SK-N-SH (cell line): Measurements from ENCODE around the gene CAMKMT. TPM values are rescaled to one million over a fixed set of nuclear protein-coding genes. Genes with fewer than 3 reads are reported as not detected.

Source experiments
- CTCF ChIA-PET: fragments of 300-600, 350-600 bp; formaldehyde crosslinking; extraction: SDS; loops from one replicate; lab custom pipeline; 2021; lab: Yijun Ruan, JAX
- POLR2A ChIA-PET: fragments of 350-600 bp; sonication (Branson Sonifier 250); formaldehyde crosslinking; extraction: SDS; loops from one replicate; lab custom pipeline; 2020; ENCODE audit warnings: antibody characterized with exemption, inconsistent platforms; lab: Yijun Ruan, JAX
- DNase-seq: peaks from one replicate; pipeline ENCODE4 v3.0.0; 2012
- H2AFZ ChIP-seq: fragments of 200-600 bp; sonication (generic); 2 replicates; pipeline ENCODE4 v1.8.1; 2016; ENCODE audit warnings: antibody characterized with exemption, mild to moderate bottlenecking, low read depth
- H3F3A ChIP-seq: fragments of 200-600 bp; sonication (generic); replicated peaks from 2 replicates; pipeline ENCODE3; 2016; ENCODE audit warnings: antibody characterized with exemption, mild to moderate bottlenecking; ENCODE audit not compliant: insufficient read depth
- H3K27ac ChIP-seq, 2 experiments: fragments of 200-500 bp in 1 of 2; fragments of 200-600 bp in 1 of 2; sonication (Bioruptor generic) in 1 of 2; sonication (generic), shearing (Covaris generic) in 1 of 2; 2 replicates each; pipeline versions ENCODE4 v1.5.1 to v1.6.1; 2014 to 2016; ENCODE audit warnings: low read depth in 2 of 2, inconsistent platforms in 1 of 2, low read length in 1 of 2, mild to moderate bottlenecking in 1 of 2, mixed read lengths in 1 of 2
- H3K27me3 ChIP-seq: fragments of 200-600 bp; sonication (generic), shearing (Covaris generic); 2 replicates; pipeline ENCODE4 v1.6.1; 2016; ENCODE audit warnings: mixed run types; ENCODE audit not compliant: insufficient read depth
- H3K36me3 ChIP-seq, 2 experiments: fragments of 200-500 bp in 1 of 2; fragments of 200-600 bp in 1 of 2; sonication (Bioruptor generic) in 1 of 2; sonication (generic) in 1 of 2; replicated peaks in 1 of 2; 2 replicates each; pipeline versions ENCODE3 to v1.5.1; 2014 to 2016; ENCODE audit warnings: low read length in 1 of 2, mild to moderate bottlenecking in 1 of 2; ENCODE audit not compliant: insufficient read depth in 2 of 2, control insufficient read depth in 1 of 2
- H3K4me1 ChIP-seq, 2 experiments: fragments of 200-500 bp in 1 of 2; fragments of 200-600 bp in 1 of 2; sonication (Bioruptor generic) in 1 of 2; sonication (generic), shearing (Covaris generic) in 1 of 2; 2 replicates each; pipeline versions ENCODE4 v1.5.1 to v1.6.1; 2014 to 2016; ENCODE audit warnings: low read depth in 1 of 2, low read length in 1 of 2, mixed run types in 1 of 2; ENCODE audit not compliant: insufficient read depth in 2 of 2, control insufficient read depth in 1 of 2
- H3K4me2 ChIP-seq: fragments of 200-600 bp; sonication (generic), shearing (Covaris generic); 2 replicates; pipeline ENCODE4 v1.6.1; 2017; ENCODE audit warnings: mixed run types
- H3K4me3 ChIP-seq, 2 experiments: fragments of 200-500 bp in 1 of 2; fragments of 200-600 bp in 1 of 2; sonication (Bioruptor generic) in 1 of 2; sonication (generic), shearing (Covaris generic) in 1 of 2; 2 replicates each; pipeline versions ENCODE4 v1.5.1 to v1.8.1; 2014 to 2016; ENCODE audit warnings: low read depth in 2 of 2, inconsistent platforms in 1 of 2, low read length in 1 of 2, mild to moderate bottlenecking in 1 of 2, mixed read lengths in 1 of 2, moderate library complexity in 1 of 2
- H3K79me2 ChIP-seq: fragments of 200-600 bp; sonication (generic); 2 replicates; pipeline ENCODE4 v1.8.1; 2017; ENCODE audit warnings: mild to moderate bottlenecking; ENCODE audit not compliant: insufficient read depth
- H3K9ac ChIP-seq: fragments of 200-600 bp; sonication (generic); 2 replicates; pipeline ENCODE4 v1.6.1; 2017; ENCODE audit warnings: mixed run types
- H3K9me2 ChIP-seq: fragments of 200-600 bp; sonication (generic); 2 replicates; pipeline ENCODE4 v1.6.1; 2017; ENCODE audit warnings: mixed run types
- H3K9me3 ChIP-seq: fragments of 200-600 bp; sonication (generic); 2 replicates; pipeline ENCODE4 v1.6.1; 2017; ENCODE audit warnings: mixed run types, mild to moderate bottlenecking, moderate library complexity
- H4K20me1 ChIP-seq: fragments of 200-600 bp; sonication (generic); 2 replicates; pipeline ENCODE4 v1.6.1; 2017; ENCODE audit warnings: mild to moderate bottlenecking, mixed run types; ENCODE audit not compliant: insufficient read depth
- CHD2 ChIP-seq: fragments of 150-350 bp; IDR thresholded peaks from 2 replicates; pipeline ENCODE4 v1.6.1; 2018; ENCODE audit warnings: low read length; ENCODE audit not compliant: partially characterized antibody
- CTCF ChIP-seq: fragments of 200-600 bp; sonication (generic); IDR thresholded peaks from 2 replicates; pipeline ENCODE4 v1.6.1; 2017; ENCODE audit warnings: antibody characterized with exemption, mild to moderate bottlenecking, moderate library complexity
- ELF1 ChIP-seq: IDR thresholded peaks from 2 replicates; pipeline ENCODE4 v1.4.0; 2012
- EZH2phosphoT487 ChIP-seq: fragments of 200-600 bp; sonication (generic); IDR thresholded peaks from 2 replicates; pipeline ENCODE4 v1.6.1; 2017; ENCODE audit warnings: low read depth, mixed run types, mild to moderate bottlenecking, antibody characterized with exemption, moderate library complexity, borderline replicate concordance
- FOSL2 ChIP-seq: IDR thresholded peaks from 2 replicates; pipeline ENCODE4 v1.4.0; 2012; ENCODE audit warnings: low read depth, mild to moderate bottlenecking, moderate library complexity, borderline replicate concordance
- FOXM1 ChIP-seq: IDR thresholded peaks from 2 replicates; pipeline ENCODE4 v1.4.0; 2012; ENCODE audit warnings: low read depth, mild to moderate bottlenecking
- GATA2 ChIP-seq: sonication (generic); formaldehyde crosslinking; IDR thresholded peaks from 2 replicates; pipeline ENCODE4 v1.5.0; 2020; ENCODE audit warnings: mild to moderate bottlenecking, missing genetic modification reagents
- IRF3 ChIP-seq: fragments of 150-350 bp; IDR thresholded peaks from 2 replicates; pipeline ENCODE4 v1.6.1; 2016; ENCODE audit warnings: mild to moderate bottlenecking, low read depth, low read length
- JUND ChIP-seq: IDR thresholded peaks from 2 replicates; pipeline ENCODE4 v1.4.0; 2012
- MAX ChIP-seq: IDR thresholded peaks from 2 replicates; pipeline ENCODE4 v1.4.0; 2012; ENCODE audit warnings: low read depth
- MEF2A ChIP-seq: IDR thresholded peaks from 2 replicates; pipeline ENCODE4 v1.4.0; 2012; ENCODE audit warnings: low read depth, borderline replicate concordance
- NFIC ChIP-seq: IDR thresholded peaks from 2 replicates; pipeline ENCODE4 v1.4.0; 2012; ENCODE audit warnings: borderline replicate concordance
- NRF1 ChIP-seq: IDR thresholded peaks from 2 replicates; pipeline ENCODE4 v1.6.1; 2012; ENCODE audit warnings: low read depth, mild to moderate bottlenecking, low read length
- PBX3 ChIP-seq: IDR thresholded peaks from 2 replicates; pipeline ENCODE4; 2012
- POLR2AphosphoS5 ChIP-seq: IDR thresholded peaks from 2 replicates; pipeline ENCODE4 v1.6.1; 2012; ENCODE audit warnings: low read depth, low read length
- RAD21 ChIP-seq: IDR thresholded peaks from 2 replicates; pipeline ENCODE4 v1.6.1; 2012; ENCODE audit warnings: mild to moderate bottlenecking, low read length
- RCOR1 ChIP-seq: fragments of 150-350 bp; IDR thresholded peaks from 2 replicates; pipeline ENCODE4 v1.6.1; 2017; ENCODE audit warnings: antibody characterized with exemption, low read length
- RFX5 ChIP-seq: IDR thresholded peaks from 2 replicates; pipeline ENCODE4 v1.6.1; 2012; ENCODE audit warnings: mild to moderate bottlenecking, improper control_type of control experiment, low read length
- RXRA ChIP-seq: IDR thresholded peaks from 2 replicates; pipeline ENCODE4 v1.4.0; 2012; ENCODE audit warnings: low read depth, mild to moderate bottlenecking, borderline replicate concordance
- SIN3A ChIP-seq: IDR thresholded peaks from 2 replicates; pipeline ENCODE4 v1.6.1; 2012; ENCODE audit warnings: low read depth, mild to moderate bottlenecking, low read length, moderate library complexity, borderline replicate concordance
- SMC3 ChIP-seq: IDR thresholded peaks from 2 replicates; pipeline ENCODE4 v1.6.1; 2012; ENCODE audit warnings: low read depth, low read length, improper control_type of control experiment
- TAF1 ChIP-seq: IDR thresholded peaks from 2 replicates; pipeline ENCODE4 v1.6.1; 2012; ENCODE audit warnings: low read depth, mild to moderate bottlenecking, low read length, moderate library complexity, borderline replicate concordance
- TEAD4 ChIP-seq: IDR thresholded peaks from 2 replicates; pipeline ENCODE4 v1.4.0; 2012; ENCODE audit warnings: mild to moderate bottlenecking, borderline replicate concordance; ENCODE audit not compliant: insufficient read depth
- USF1 ChIP-seq: IDR thresholded peaks from 2 replicates; pipeline ENCODE4 v1.4.0; 2012; ENCODE audit warnings: low read depth, borderline replicate concordance
- USF2 ChIP-seq: fragments of 150-350 bp; IDR thresholded peaks from 2 replicates; pipeline ENCODE4 v1.6.1; 2017; ENCODE audit warnings: antibody characterized with exemption, low read length, low read depth, borderline replicate concordance
- YY1 ChIP-seq: IDR thresholded peaks from 2 replicates; pipeline ENCODE4 v1.4.0; 2012; ENCODE audit warnings: low read depth, mild to moderate bottlenecking
- ZBTB33 ChIP-seq: IDR thresholded peaks from 2 replicates; pipeline ENCODE4 v1.4.0; 2012; ENCODE audit warnings: low read depth, borderline replicate concordance
- WGBS: methylation state at CpG from one replicate; pipeline ENCODE4 v1.1.6; 2017; ENCODE audit warnings: low lambda C conversion rate; 5-methylcytosine and 5-hydroxymethylcytosine counted together
- polyA plus RNA-seq, 3 experiments: library from polyadenylated mRNA; depleted of rRNA; stranded (reverse); fragments of >200 nt; gene quantifications; 2 replicates each; pipeline ENCODE4 v1.2.3, GENCODE V29; 2012

CAMKMT gene
- polyA plus RNA-seq, 1 of the 3 experiments (the other 2 are of a cell fraction), result 5.9 TPM

GRCh38 chr2:44638649-44639048 lies 276.9 kb downstream of the CAMKMT start:
- H3K4me1 ChIP-seq, result peaks cover 0 to 30% of the 10 kb centered on the region in 2 experiments; a peak in 2 of 4 replicates
- H3K9me3 ChIP-seq, result no peaks in the 10 kb centered on the region
- H3K27ac ChIP-seq, result peak overlapping the region in 1 of 2 experiments; percentile 97; a peak in 2 of 4 replicates
- H4K20me1 ChIP-seq, result no peaks in the 10 kb centered on the region
- H3K79me2 ChIP-seq, result no peaks in the 10 kb centered on the region
- H3K9me2 ChIP-seq, result no peaks in the 10 kb centered on the region
- peak; percentile 55 for DNase-seq
- H3K4me2 ChIP-seq, result no peak overlapping the region
- ChIA-PET CTCF (interaction anchor here (1.1 to 7.3 kb wide), 5 partner anchors 10 to 317 kb away, joined by 3 to 45 read pairs (median 6); no protein-coding TSS in a partner anchor), POLR2A (no interaction called here)
- no peaks in the 10 kb centered on the region for H3K36me3 ChIP-seq
- no peaks in the 10 kb centered on the region for H3F3A ChIP-seq
- no peaks in the 10 kb centered on the region for H3K27me3 ChIP-seq
- H3K9ac ChIP-seq, result no peak overlapping the region
- no peak overlapping the region for H2AFZ ChIP-seq
- 26% methylated on average over 4 of the region's 4 CpGs for WGBS
- no peak overlapping the region for H3K4me3 ChIP-seq
- TF ChIP-seq SIN3A, result no peak
- TF ChIP-seq IRF3, result no peak
- no peak for TF ChIP-seq NFIC
- no peak for TF ChIP-seq RXRA
- TF ChIP-seq USF2, result peak; percentile 26; the same call in 1 of the 2 replicates
- peak; percentile 93 for TF ChIP-seq GATA2 (CRISPR knock-in tag)
- TF ChIP-seq CTCF, result no peak
- no peak for TF ChIP-seq FOSL2
- TF ChIP-seq RAD21, result peak; percentile 39
- TF ChIP-seq TEAD4, result no peak
- TF ChIP-seq YY1, result no peak
- peak; percentile 28; the same call in 1 of the 2 replicates for TF ChIP-seq PBX3
- peak; percentile 17; the same call in 1 of the 2 replicates for TF ChIP-seq SMC3
- TF ChIP-seq CHD2, result peak; percentile 33
- TF ChIP-seq POLR2AphosphoS5, result no peak
- no peak for TF ChIP-seq RFX5
- TF ChIP-seq MAX, result peak; percentile 45; the same call in 1 of the 2 replicates
- no peak for TF ChIP-seq MEF2A
- no peak for TF ChIP-seq ZBTB33
- TF ChIP-seq JUND, result no peak
- peak; percentile 86; the same call in 1 of the 2 replicates for TF ChIP-seq RCOR1
- TF ChIP-seq FOXM1, result no peak
- no peak for TF ChIP-seq USF1
- no peak for TF ChIP-seq ELF1
- TF ChIP-seq EZH2phosphoT487, result no peak
- no peak for TF ChIP-seq NRF1
- TF ChIP-seq TAF1, result no peak
